HG03457 (cell line): ENCODE results near the gene HNRNPF.
"Not testable (repeated sequence)": the region's sequence is repeated elsewhere in the genome, so short reads cannot be mapped to it uniquely, and the experiment has no call there.

Experiments
- ATAC-seq: cut with Tn5 transposase; IDR thresholded peaks from one replicate; pipeline ENCODE4 v1.9.1; 2021; ENCODE audit warnings: moderate number of reproducible peaks; ENCODE audit not compliant: unreplicated experiment

Gene HNRNPF

DNA sequence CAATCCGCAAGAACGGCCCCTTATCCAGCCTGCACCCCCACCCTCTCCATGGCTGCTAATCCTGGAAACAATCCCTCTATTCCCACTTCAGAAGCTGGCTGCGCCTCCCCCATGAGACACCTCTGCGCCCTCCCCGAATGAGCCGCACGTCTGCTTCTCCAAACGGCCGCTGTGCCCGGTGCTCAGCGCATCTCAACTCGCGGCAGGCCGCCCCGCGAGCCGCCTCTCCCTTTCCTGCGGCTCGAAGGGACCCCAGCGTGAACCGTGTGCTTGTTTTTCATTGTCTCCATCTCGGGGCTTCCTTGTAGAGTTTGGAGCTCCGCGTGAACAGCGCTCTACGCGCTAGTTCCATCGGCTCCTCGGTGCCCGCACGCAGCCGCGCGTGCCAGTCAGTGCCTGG, 58.3 kb downstream of the HNRNPF start:
- no peak for ATAC-seq

DNA sequence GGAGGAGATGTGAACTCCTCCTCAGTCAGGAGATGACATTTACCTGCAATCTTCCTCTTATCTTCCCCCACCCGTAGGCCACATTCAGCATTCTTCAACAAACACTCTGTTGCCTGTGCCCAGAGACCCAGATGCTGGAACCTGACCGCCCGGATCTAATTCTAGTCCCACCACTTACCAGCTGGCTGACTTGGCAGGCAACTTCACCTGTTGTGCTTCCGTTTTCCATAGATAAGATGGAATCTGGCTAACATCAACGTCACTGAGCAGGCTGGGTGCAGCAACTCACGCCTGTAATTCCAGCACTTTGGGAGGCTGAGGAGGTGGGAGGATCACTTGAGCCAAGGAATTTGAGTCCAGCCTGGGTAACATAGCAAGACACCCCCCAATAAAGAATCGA, 58.8 kb downstream of the HNRNPF start:
- ATAC-seq = no peak

DNA sequence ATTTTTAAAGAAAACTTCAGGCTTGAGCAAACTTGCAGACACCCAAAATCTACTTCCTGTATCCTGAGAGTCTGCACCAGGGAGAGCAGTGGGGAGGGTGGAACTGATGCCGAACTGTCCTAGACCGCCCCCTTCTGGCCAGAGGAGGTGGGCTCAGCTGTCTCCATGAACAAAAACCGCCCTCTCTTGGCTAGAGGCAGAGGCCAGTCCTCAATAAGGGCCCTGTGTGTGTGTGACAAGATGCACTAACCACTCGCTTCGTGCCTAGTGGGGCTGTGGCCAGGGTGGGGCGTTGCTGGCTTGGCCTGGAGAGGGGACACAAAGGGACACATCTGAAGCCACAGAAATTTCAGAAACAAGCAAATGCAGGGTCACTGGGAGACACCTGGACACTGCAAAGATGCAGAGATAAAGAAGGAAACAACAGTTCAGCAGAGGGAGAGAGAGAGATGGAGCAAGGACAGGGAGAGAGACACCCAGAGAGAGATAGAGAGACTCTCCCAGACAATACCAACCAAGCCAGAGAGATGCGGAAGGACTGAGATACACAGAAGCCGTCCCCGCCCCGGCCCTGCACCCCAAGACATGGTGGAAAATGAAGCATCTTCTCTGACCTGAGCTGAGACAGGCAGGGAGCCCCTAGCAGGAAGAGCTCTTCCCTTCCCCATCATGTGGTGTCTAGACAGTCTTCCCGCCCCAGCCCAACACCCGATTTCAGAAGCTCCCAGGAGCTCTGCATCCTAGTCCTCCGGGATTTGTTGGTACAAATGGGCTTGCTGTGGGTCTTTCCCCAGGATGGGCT, 60.3 kb downstream of the HNRNPF start:
- ATAC-seq = peak; percentile 99

DNA sequence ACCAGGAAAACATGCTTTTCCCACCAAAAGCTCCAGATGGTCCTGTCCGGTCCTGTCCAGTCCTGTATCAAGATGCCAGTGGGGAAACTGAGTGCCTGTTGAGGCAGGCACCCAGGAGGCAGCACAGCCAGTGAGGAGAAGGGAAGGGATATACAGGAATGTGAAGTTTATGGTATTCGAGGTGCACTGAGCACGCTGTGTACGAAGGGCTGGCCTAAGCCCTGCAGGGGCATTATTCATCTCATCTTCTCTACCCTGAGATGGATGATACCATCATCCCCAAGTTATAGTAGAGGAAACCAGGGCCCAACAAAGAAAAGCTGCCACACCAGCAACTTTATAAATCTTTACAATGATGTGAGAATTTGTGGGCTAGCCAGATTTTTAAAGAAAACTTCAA, 61.0 kb downstream of the HNRNPF start:
- ATAC-seq = no peak

DNA sequence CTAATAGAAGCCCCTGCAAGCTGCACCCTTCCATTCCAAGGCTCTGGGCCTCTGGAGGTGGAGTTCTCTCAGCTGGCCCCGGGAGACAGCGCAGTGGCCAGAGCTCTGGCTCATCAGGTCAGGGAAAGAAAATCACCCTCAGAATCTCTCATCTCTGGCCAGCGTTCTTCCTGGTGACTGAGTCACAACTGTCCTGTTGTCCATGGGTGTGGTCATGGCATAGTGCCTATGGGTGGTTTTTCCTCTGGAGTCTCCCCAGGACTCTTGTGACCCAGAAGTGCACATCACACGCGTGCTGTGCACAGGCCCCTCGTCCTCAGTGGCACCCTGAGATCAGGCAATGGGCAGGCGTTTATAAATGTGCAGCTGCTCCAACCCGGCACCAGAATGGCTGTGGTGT, 64.9 kb downstream of the HNRNPF start:
- ATAC-seq = no peak

DNA sequence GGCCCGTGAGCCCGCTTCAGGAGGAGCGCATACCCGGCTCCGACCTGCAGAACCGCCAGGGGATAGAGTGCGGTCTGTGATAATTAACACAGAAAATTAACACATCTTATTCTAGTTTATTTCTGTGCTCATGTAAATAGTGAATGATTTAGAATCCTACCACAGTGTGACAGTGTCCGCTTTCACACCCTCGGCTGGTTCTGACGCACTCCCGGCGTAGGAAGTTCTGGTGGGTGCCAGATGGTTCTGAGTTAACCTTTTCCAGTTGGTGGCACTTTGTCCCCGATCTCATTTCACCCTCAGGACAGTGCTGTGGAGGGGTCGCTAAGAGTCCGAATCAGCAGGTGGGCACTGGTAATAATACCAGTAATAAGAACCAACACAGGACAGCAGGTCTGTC, 65.9 kb downstream of the HNRNPF start:
- ATAC-seq = no peak

DNA sequence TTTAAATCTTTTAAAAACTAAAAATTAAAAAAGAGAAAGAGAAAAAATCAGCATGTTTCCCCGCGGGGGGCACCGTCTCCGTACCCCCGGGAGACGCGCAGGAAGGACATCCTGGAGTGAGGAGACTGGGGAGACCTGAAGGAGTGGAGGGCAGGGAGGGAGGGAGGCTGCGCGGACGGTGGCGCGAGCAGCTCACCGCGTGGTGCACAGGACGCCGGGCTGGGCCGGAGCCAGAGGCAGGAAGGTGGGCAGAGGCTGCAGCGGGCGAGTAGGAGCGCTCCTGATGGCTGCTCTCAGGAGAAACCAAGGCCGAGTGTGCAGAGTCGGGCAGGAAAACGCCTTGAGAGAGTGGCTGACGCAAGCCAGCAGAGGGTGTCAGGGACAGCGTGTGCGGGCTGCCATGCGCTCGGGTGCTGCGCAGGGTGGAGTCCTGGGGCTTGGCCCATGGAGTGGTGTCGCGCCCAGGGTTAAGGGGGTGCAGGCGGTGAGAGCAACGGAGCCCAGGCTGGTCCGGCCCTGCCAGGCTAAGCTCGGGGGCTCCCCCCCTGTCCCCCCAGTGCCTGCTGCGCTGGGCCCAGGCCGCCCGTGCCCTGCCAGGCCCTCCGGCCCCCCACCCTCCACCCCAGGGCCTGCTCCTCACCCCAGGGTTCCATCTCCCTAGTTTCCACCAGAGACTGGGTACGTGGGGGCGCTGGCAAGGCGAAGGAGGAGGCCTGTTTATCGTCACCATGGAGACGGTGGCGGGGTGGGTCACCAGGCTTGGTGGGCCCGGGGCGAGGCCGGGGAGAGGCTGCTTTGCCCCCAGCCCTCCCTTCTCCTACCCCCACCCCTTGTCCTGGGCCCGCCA, 66.5 kb downstream of the HNRNPF start:
- no peak for ATAC-seq

DNA sequence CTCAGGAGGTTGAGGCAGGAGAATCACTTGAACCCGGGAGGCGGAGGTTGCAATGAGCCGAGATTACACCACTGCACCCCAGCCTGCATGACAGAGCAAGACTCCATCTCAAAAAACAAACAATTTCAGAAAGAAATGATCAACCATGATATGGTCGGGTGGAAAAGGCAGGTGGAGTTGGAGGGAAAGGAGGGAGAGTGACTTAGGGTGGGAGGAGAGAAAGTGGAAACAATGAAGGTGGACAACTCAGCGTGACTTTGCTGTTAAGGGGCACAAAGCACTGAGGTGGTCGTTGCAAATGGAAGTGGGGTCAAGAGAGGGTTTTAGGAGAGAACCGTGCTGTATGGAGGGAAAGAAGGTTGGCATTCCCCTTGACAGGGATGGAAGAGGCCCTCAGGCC, 67.5 kb downstream of the HNRNPF start:
- ATAC-seq = no peak

DNA sequence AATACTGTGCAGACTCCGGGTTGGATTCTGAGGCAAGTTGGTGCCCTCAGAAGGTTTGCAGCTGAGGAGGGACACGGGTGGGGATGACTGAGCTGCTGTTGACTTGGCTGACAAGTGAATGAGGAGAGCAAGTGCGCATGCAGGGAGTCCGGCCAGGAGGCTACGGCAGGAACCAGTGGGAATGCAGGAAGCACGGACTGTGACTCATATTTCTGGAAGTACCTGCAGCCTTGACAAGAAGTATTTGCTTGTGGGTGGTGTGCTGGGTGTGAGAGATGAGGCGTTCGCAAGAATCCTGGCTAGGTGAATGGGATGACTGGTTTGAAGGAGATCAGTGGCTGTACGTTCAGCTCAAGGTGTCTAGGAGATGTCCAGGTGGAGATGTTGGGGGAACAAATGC, 68.4 kb downstream of the HNRNPF start:
- ATAC-seq = no peak

DNA sequence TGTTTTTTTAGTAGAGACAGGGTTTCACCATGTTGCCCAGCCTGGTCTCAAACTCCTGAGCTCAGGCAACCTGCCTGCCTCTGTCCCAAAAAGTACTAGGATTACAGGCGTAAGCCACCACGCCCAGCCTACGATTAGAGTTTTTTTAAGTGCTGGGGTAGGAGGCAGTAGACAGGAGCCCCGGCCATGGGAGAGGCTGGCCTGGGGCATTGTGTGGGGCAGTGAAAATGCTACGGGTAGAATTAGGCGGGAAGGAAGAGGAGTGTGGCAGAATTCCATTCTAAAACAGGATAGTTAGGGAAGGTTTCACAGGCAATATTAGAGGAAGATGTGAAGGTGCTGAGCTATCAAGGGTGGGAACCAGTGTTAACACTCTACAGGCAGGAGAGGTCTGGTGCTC, 68.9 kb downstream of the HNRNPF start:
- ATAC-seq = no peak

DNA sequence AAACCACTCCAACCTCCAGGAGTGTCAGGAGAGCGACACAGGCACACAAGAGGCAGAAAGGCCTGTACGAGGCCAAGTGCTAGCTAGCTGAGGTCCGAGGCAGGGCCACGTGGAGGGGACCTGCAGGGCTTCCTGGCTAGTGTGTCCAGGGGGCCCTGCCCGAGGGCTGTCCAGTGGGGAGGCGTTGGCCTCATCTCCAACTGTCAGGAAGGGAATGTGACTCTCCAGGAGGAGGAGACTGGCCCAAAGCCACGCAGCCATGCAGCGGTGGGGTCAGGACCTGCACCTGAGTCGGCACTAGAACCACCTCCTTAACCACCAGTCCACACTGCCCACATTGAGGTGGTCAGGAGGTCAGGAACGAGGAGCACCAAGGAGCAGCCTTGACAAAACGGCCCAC, 69.8 kb downstream of the HNRNPF start:
- no peak for ATAC-seq

DNA sequence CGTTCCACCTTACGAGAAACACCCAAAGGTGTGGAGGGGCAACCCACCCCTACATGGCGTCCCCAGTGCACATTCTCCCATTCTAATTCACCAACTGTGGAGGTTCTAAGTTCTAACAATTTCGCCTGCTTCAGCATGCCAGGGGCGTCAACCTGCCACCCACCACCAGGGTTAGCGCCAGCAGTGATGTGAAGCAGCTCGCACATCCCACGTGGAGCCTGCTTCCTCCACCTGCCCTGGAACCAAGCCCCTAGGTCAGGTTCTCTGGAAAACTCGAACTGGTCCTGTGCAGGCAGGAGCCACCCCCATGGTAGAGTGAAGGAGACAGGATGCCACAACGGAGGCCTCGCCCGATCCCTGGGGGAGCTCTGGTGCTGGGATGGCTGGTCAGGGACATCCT, 70.9 kb downstream of the HNRNPF start:
- no peak for ATAC-seq

DNA sequence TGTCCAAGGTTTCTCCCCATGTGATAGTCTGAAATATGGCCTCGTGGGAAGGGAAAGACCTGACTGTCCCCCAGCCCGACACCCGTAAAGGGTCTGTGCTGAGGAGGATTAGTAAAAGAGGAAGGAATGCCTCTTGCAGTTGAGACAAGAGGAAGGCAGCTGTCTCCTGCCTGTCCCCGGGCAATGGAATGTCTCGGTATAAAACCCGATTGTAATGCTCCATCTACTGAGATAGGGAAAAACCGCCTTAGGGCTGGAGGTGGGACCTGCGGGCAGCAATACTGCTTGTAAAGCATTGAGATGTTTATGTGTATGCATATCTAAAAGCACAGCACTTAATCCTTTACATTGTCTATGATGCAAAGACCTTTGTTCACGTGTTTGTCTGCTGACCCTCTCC, 71.5 kb downstream of the HNRNPF start:
- not testable (repeated sequence) for ATAC-seq

DNA sequence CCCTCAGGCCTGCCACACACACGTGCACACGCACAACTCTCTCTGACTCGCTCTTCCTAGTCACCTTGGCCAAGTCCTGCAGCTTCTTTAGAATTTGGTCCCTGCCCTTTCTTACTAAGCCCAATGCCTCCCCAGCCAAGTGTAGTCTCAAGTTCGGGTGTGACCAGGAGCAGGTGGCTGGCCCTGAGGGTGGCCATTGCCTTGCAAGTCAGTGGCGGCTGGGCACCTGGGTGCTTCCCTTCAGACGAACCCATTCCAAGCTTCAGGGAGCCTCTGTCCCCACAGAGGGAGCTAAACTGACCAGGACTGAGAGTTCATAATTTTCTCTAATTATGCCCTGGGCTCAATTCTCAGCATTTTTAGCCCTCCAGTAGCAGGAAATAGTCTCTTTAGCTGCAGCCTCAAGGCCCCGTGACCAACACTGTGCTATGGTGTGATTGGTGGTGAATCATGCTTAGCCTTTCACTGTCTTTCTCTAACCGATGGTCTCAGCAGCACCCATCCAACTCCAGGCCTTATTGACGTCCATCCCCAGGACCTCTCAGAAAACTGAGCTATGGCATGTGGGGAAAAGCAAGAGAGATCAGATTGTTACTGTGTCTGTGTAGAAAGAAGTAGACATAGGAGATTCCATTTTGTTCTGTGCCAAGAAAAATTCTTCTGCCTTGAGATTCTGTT, 72.2 kb downstream of the HNRNPF start:
- ATAC-seq = no peak

DNA sequence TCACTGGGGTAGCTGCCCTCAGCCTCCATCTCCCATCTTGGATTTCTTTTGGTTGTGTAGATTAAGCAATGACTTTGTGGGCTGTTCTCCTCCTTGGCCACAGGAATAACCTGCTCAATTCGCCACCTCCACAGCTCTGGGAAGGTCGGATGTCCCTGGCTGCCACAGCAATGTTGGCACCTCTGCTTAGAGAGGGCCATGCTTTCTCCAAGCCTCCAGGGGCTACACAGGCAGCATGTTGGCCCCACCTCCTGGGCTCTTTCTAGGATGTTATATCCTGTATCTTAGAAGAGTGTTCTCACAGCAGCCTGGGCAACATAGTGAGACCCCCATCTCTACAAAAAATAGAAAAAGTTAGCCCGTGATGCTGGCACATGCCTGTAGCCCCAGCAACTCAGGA, 72.9 kb downstream of the HNRNPF start:
- no peak for ATAC-seq
